Endothelial cell (in vitro differentiated cells): Measurements from ENCODE around the gene POLDIP3. TPM values are rescaled to one million over a fixed set of nuclear protein-coding genes. Genes with fewer than 3 reads are reported as not detected.

Experiments
- DNase-seq: peaks from one replicate; pipeline ENCODE4 v3.0.0; 2021; ENCODE audit warnings: low spot score
- H3K27ac Mint-ChIP-seq: one replicate; pipeline ENCODE4 v1.8.0; 2021; ENCODE audit warnings: mixed read lengths, inconsistent platforms; ENCODE audit not compliant: unreplicated experiment
- H3K27me3 Mint-ChIP-seq: one replicate; pipeline ENCODE4 v1.8.0; 2021; ENCODE audit warnings: mild to moderate bottlenecking, moderate library complexity, mixed read lengths, inconsistent platforms; ENCODE audit not compliant: unreplicated experiment
- H3K36me3 Mint-ChIP-seq: one replicate; pipeline ENCODE4 v1.8.0; 2021; ENCODE audit warnings: mild to moderate bottlenecking, low read depth, mixed read lengths, inconsistent platforms; ENCODE audit not compliant: unreplicated experiment
- H3K4me1 Mint-ChIP-seq: one replicate; pipeline ENCODE4 v1.8.0; 2021; ENCODE audit warnings: mild to moderate bottlenecking, mixed read lengths, inconsistent platforms; ENCODE audit not compliant: unreplicated experiment
- H3K4me3 Mint-ChIP-seq: one replicate; pipeline ENCODE4 v1.8.0; 2021; ENCODE audit warnings: mild to moderate bottlenecking, mixed read lengths, inconsistent platforms; ENCODE audit not compliant: unreplicated experiment
- H3K9me3 Mint-ChIP-seq: one replicate; pipeline ENCODE4 v1.8.0; 2021; ENCODE audit warnings: mixed read lengths, inconsistent platforms; ENCODE audit not compliant: unreplicated experiment
- total RNA-seq: library from RNA; stranded (reverse); fragmentation: NEBNext Ultra II Directional; extraction: Animal tissue kit (Norgen Biotek cat#: 25700); gene quantifications from one replicate; pipeline ENCODE4 v1.2.1, GENCODE V29; 2021; ENCODE audit not compliant: unreplicated experiment
- TF ChIP-seq, protein P1 (sequence below): fragments of 200-600 bp; sonication (generic); IDR thresholded peaks from one replicate; pipeline ENCODE4 v1.5.0; 2021; ENCODE audit warnings: antibody characterized with exemption; ENCODE audit not compliant: unreplicated experiment

Gene POLDIP3
- total RNA-seq, 1 donor from 2014 or later = 50.0 TPM

DNA sequence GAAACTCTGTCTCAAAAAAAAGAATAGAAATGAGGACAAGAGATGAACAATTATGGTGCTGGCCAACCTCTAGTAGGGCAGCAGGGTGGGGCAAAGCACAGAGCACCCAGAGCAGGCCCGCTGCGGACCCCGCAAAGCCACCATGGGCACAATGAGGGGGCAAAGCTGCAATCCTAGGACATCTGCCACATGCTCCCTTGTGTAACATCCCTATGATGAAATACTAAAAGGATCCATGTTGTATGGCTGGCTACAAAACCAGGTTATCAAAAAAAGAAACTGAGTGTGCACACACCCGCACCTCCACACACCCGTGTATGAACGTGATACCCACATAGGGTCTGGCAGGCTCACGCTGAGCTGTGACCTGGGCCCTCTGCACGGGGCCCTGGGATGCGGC is 18.3 kb upstream of the POLDIP3 start:
- peaks cover 8% of the 10 kb centered on the region for H3K4me1 Mint-ChIP-seq

DNA sequence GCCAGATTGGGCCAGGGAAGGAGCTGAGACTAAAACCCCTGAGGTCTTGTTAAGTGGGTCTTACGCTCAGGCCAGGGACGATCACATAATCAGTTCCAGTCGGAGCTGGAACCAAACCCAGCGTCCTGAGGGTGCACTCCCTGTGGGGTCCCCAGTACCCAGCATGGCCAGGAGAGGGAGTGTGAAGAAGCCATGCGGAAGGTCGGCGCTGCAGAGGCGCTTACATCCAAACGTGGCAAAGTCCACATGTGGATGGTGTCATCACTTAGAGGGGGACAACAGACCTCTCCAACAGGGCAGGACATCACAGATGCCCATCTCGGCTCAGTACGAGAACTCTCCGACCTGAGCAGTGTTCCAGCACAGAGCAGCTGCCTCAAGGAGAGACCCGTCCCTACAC is 17.4 kb upstream of the POLDIP3 start:
- Mint-ChIP-seq H3K27ac (no peak overlapping the region), H3K9me3 (no peaks in the 10 kb centered on the region), H3K4me3 (no peak overlapping the region), H3K4me1 (peaks cover 8% of the 10 kb centered on the region), H3K27me3 (peaks cover 12% of the 10 kb centered on the region), H3K36me3 (peaks cover 17% of the 10 kb centered on the region)
- no peak for DNase-seq
- TF ChIP-seq, protein P1, sequence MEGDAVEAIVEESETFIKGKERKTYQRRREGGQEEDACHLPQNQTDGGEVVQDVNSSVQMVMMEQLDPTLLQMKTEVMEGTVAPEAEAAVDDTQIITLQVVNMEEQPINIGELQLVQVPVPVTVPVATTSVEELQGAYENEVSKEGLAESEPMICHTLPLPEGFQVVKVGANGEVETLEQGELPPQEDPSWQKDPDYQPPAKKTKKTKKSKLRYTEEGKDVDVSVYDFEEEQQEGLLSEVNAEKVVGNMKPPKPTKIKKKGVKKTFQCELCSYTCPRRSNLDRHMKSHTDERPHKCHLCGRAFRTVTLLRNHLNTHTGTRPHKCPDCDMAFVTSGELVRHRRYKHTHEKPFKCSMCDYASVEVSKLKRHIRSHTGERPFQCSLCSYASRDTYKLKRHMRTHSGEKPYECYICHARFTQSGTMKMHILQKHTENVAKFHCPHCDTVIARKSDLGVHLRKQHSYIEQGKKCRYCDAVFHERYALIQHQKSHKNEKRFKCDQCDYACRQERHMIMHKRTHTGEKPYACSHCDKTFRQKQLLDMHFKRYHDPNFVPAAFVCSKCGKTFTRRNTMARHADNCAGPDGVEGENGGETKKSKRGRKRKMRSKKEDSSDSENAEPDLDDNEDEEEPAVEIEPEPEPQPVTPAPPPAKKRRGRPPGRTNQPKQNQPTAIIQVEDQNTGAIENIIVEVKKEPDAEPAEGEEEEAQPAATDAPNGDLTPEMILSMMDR = no peak

More for the DNA sequence above, 18.3 kb upstream of the POLDIP3 start:
- TF ChIP-seq, protein P1 = no peak
- no peak overlapping the region for H3K4me3 Mint-ChIP-seq
- peaks cover 12% of the 10 kb centered on the region for H3K27me3 Mint-ChIP-seq
- peaks cover 17% of the 10 kb centered on the region for H3K36me3 Mint-ChIP-seq
- DNase-seq = no peak
- H3K9me3 Mint-ChIP-seq = no peaks in the 10 kb centered on the region
- no peak overlapping the region for H3K27ac Mint-ChIP-seq

DNA sequence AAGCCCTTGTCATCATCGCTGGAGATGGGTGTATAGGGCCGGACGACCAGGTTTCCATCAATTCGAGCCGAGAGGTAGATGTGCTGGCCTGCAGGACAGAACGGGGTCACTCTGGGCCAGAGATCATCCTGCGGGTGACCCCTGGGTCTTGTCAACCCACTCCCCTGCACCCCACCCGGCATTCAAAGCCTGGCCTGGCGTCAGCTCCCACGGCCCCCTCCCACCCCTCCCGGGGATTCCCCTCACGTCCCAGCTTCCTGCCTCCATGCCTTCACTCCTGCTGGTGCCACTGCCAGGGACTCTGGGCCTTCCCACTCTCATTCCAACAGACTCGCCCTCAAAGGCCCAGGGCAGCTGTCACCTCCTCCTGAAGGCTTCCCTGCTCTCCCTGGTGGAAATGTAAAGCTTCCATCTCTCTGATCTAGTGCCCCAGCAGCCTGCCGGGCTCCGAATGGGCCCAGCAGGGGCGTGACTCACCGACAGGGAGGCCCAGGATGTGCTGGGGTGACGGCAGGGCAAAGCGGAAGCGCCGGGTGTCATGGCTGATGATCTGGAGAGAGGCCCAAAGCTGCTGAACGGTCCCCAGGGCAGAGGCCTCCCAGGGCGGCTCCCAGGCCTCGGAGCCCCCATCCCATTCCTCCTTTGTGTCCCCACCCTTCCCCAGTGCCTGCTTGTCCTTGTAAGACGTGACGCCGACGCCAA is 16.4 kb upstream of the POLDIP3 start:
- TF ChIP-seq, protein P1 = no peak
- peaks cover 22% of the 10 kb centered on the region for H3K36me3 Mint-ChIP-seq
- H3K4me3 Mint-ChIP-seq = no peak overlapping the region
- no peaks in the 10 kb centered on the region for H3K9me3 Mint-ChIP-seq
- H3K27ac Mint-ChIP-seq = no peak overlapping the region
- DNase-seq = no peak
- peaks cover 14% of the 10 kb centered on the region for H3K27me3 Mint-ChIP-seq
- H3K4me1 Mint-ChIP-seq = peaks cover 8% of the 10 kb centered on the region

DNA sequence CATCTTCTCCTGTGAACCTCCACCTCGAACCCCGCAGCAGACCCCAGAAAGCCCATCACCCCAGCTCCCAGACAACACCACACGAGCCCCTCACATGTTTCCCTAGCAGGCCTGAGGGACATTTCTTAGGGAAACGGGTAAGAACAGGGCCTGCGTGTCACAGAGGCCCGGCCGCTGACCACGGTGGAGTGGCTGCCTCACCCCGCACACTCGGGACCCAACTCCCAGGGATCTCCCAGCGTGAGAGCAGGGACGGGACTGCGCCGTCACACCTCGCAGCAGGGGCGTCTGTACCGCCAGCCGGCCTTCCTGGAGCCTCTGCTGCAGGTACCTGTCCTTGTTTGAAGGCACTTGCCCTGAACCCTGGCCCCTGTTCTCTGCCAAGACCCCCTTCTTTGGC is 15.5 kb upstream of the POLDIP3 start:
- no peak for DNase-seq
- TF ChIP-seq, protein P1 = no peak
- no peak overlapping the region for H3K27ac Mint-ChIP-seq
- peaks cover 16% of the 10 kb centered on the region for H3K36me3 Mint-ChIP-seq
- no peaks in the 10 kb centered on the region for H3K9me3 Mint-ChIP-seq
- H3K27me3 Mint-ChIP-seq = peaks cover 15% of the 10 kb centered on the region
- peak overlapping the region; percentile 67 for H3K4me3 Mint-ChIP-seq
- H3K4me1 Mint-ChIP-seq = no peaks in the 10 kb centered on the region

DNA sequence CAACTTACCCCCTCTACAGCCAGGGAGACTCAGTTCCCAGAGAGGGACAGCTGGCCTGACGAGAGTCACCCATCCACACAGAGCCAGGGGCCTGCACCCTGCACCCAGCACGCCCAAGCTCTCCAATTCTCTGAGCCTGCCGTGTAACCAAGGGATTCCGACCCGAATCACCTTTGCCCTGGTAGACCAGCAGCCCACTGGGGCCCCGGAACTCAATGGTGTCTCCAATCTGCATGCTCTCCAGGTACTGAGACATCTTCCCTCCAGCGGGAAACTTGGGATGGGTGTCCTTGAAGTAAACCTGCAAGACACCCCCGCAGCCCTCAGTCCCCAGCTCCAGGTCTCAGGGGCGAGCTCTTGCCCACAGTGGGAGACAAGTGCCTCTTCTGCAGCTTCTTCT is 13.3 kb upstream of the POLDIP3 start:
- DNase-seq = no peak
- Mint-ChIP-seq H3K9me3 (no peaks in the 10 kb centered on the region), H3K36me3 (peaks cover 16% of the 10 kb centered on the region), H3K4me3 (no peak overlapping the region), H3K27me3 (peaks cover 15% of the 10 kb centered on the region), H3K27ac (no peak overlapping the region), H3K4me1 (no peaks in the 10 kb centered on the region)
- TF ChIP-seq, protein P1 = no peak
